ENCODE measurements around the gene TWNK.
"Not testable (repeated sequence)": the region's sequence is repeated elsewhere in the genome, so short reads cannot be mapped to it uniquely, and the experiment has no call there.

Gene TWNK

DNA sequence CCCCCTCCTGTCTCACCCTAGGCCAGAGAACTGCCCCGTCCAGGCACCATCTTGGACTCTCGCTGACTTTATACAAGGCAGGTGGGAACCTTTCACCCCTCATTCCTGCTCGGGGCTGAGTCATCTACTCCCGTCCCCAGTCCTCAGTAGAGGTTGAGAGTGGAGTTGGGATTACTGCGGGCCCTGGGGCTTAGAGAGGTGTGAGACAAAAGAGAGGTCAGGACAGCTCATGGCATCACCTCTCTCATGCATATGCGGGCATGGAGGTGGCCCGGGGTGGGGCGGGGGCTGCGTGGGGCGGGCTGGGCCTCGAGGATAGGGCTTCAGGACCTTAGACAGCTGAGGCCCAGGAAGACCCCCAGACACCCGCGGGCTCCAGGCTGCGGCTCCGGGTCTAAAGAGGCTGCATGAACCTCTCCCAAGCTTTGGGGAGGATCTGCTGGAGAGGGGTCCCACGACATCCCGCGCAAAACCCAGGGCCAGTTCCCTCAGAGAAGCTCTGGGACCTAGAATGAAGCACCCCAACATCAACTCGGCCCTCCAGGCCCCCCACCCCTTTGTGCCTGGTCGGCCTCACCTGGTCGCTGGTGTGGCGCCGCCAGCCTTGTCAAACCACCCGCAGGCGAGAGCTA lies 43.3 kb downstream of the TWNK start:
- no peak for DNase-seq (ENCODE audit: low read depth)

DNA sequence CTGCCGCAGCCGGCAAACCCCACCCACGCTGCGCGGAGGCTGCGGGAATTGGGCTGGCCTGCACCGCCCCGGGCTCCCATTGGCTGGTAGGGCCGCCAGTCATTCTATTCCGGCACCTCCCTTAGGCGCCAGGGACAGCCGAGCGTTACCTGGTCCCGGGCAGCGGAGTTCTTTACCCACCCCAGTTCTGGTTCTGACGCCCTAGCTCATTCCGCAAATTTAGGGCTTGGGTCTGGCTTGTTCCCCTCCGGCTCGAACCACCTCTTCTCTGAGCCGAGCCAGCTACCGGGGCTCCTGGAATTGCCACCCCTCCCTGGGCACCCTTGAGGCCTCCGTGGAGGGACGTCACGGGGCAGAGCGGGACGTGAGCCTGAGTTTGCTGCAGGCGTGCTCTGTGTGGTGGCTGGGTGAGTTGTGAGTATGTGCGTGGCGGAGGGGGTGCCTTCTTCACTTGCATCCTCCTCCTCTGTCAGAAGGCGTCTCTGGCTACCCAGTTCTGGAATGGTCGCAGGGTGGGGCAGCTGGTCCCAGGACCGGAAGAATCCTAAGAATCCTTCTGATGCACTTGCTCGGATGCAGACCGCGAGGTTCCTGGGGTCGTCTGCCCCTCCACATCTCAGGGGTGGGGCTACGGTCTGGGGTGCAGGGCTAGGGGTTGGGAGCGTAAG lies 43.9 kb downstream of the TWNK start, which contains the start of the genes PDZD7 and SFXN3:
Gene PDZD7, minus strand, starts transcription at position 2 of the 668 bp plus-strand sequence. CDS start 910 bp downstream, outside the sequence.
Gene SFXN3, plus strand, starts transcription at position 107 of the 668 bp plus-strand sequence. CDS start 3,461 bp downstream, outside the sequence.
- no peak for DNase-seq (ENCODE audit: low read depth)

DNA sequence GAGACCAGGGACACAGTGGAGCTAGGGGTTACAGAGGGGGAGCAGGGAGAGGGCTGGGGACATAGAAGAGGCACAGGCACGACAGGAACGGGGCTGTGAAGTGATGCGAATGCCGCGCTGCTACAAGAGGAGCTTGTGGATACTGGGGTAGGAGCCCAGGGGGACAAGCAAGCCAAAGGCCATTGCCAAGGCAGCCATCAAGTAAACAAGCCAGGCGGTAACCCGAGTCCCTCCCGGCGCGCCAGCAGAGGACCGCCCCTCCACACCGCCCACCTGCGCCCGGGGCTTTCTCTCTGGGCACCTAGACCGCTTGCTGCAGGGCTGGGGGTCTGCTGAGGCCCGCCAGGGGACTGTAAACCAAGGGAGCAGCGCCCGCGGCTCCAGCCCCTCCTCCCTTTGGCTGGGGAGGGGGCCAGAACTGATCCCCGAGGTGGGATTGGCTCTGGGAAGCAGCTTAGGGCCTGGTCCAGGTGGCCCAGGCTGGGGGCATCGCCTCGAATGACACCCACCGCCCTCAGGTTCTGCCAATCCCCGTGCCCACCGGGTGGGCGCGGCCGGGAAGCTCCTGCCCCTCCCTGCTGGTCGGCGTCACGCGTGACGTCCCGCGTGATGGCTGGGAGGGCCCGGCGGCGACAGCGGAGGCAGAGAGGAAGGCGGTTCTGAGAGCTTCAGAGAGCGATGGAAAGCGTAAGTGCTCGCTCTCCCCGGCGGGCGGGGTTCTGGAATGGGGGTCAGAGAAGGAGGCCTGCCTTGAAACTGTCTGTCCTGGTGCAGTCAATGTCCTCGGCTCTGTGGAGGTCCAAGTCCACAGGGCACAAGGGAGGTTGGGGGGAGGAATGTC lies 44.7 kb downstream of the TWNK start:
- DNase-seq (ENCODE audit: low read depth), result no peak

DNA sequence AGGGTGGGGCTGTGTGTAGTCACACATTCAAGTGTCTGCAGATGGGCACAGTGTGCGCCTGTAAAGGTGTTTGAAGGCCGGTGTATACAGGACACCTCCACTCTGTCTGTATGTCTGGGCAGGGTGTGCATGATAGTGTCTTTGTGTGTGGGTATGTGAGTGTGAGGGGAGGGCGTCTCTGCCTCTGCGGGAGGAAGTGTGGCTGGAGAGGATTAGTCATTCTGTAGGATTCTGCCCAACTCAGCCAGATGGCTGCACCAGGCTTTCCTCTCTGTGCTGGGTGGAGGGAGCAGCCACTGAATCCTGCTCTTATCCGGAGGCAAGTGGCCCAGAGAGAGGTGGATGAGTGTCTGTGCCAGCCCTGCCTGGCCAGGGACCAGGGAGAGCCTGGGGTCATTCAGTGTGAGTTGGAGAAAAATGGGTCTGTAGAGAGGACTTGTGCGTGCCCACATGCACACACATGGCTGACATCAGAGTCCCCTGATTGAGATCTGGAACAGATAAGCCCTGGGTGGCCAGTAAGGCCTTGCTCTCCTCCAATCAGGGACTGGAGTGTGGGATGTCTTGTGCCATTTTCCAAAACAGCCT lies 45.4 kb downstream of the TWNK start:
- DNase-seq (ENCODE audit: low read depth), result peak; percentile 68

DNA sequence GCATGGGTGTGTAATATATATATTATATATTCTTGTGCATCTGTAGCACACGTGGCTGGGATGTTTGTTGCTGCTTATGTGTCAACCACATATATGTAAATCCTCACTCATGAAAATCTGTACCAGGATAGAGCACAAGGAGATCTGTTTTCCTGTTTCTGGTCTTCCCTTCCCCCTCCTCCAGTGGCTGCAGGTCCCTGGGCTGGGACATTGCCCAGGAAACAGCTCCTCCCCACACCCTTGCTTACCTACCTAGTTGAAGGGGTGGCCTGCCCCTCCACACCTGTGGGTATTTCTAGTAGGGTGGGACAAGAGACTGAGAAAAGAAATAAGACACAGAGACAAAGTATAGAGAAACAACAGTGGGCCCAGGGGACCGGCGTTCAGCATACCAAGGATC lies 45.9 kb downstream of the TWNK start:
- no peak for DNase-seq (ENCODE audit: low read depth)

DNA sequence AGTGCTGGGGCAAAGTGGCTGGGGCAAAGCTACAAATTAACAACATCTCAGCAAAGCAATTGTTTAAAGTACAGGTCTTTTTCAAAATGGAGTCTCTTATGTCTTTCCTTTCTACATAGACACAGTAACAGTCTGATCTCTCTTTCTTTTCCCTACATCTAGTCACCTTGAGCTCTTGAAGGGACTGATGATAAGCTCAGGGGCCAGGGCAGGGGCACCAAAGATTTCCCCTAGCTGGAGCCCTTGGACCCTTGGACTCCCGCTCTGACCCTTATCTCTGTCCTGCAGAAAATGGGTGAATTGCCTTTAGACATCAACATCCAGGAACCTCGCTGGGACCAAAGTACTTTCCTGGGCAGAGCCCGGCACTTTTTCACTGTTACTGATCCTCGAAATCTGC lies 47.1 kb downstream of the TWNK start:
- DNase-seq (ENCODE audit: low read depth), result not testable (repeated sequence)

DNA sequence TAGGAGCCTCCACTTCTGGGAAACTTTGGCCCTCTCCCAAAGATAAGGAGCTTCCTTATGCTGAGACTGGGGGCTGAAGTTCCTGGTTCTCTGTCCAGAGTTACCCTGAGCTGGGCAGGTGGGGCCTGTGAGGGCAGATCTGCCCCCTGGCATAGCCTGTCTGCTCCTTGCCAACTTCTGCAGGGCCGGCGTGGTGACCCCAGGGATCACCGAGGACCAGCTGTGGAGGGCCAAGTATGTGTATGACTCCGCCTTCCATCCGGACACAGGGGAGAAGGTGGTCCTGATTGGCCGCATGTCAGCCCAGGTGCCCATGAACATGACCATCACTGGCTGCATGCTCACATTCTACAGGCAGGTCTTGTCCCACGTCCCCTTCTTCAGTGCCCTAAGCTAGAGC lies 48.0 kb downstream of the TWNK start:
- no peak for DNase-seq (ENCODE audit: low read depth)

DNA sequence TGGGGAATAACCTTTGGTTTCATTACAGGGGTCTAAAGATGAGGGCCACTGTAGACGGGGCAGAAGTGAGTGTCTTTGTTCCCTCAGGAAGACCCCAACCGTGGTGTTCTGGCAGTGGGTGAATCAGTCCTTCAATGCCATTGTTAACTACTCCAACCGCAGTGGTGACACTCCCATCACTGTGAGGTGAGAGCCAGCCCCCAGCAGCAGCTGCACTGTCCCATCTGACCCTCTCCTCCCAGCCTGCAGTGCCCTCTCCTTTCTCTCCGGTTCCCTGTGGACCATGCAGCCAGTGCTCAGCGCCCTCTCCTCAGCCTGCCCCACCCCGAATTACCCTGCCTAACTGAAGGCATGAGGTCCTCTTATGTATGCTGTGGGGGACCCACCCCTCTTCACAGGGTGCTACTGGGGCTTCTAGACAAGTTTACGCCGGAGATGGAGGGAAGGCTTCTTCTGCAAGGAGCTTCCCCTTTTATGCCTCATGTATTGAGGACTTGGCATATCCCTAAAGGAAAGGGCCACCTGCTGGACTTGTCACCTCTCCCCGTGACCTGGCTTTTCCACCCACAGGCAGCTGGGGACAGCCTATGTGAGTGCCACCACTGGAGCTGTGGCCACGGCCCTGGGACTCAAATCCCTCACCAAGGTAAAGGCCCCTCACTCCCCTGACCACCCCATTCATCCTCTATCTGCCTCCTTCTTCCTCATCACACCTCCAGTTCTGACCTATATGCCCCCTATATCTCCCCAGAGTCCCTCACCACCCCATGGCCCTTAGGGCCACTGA lies 48.8 kb downstream of the TWNK start:
- no peak for DNase-seq (ENCODE audit: low read depth)

DNA sequence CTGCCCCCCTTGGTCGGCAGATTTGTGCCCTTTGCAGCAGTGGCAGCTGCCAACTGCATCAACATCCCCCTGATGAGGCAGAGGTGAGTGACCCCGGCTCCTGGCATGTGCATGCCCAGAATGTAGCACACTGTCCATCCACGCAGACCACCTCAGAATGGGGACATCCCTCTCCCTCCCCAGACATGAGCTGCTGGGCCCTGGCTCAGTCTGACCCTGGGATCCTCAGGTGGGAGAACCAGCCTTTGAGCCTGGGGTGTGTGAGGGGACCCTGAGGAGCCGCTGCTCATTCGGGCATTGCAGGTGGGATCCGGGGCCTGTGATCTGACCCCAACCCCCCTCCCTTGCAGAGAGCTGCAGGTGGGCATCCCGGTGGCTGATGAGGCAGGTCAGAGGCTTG lies 49.4 kb downstream of the TWNK start:
- DNase-seq (ENCODE audit: low read depth), result no peak

DNA sequence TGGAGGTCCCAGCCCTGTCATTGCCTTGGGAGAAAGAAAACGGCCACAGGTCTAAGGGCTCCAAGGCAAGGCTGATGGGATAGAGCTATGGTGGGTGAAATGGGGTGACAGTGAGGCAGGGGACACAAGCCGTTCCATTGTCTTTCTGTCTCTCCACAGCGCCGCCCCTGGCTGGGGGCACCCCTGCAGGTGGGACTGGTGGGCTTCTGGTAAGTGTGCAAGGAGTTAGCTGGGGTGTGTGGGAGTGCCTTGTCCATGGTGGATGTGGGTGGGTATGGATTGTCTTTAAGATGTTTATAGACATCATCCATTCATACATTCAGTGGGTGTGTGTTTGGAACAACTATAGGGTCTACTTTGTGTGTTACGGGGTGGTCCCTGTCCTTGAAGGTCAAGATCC lies 51.1 kb downstream of the TWNK start:
- DNase-seq (ENCODE audit: low read depth), result no peak

DNA sequence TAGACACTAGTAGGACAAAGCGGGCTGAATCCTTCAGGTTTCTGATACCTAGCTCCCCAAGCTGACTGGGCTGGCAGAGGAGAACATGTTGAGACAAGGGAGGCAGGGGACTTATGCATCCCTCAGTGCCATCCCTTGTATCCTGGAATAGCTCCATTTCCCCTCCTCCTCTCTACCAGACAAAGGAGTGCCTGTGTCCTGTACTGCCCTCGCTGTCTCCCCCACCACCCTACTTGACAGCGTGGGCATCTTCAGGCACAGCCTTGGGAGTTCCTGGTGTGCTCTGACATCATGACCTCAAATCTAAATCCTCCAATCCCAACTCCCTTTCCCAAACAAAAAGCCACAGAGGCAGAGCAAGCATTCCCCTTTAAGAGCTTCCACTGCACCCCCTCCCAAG lies 52.7 kb downstream of the TWNK start:
- no peak for DNase-seq (ENCODE audit: low read depth)

DNA sequence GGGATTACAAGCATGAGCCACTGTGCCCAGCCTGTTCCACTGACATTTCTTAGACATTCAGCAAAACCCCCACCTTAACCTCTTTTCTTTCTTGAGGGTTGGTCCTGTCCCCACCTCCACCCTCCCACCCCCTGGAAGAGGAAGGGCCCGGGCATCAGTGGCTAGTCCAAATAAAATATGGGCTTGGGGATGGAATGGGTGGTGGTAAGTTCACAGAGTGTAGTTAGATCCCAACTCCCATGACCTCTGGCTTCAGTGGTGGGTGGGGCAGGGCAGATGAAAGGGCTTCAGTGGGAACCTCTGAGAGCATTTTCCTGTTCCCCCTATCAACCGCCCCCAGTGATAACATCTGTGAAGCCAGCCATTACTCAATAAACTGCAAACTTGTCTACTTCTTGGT lies 53.5 kb downstream of the TWNK start:
- no peak for DNase-seq (ENCODE audit: low read depth)

DNA sequence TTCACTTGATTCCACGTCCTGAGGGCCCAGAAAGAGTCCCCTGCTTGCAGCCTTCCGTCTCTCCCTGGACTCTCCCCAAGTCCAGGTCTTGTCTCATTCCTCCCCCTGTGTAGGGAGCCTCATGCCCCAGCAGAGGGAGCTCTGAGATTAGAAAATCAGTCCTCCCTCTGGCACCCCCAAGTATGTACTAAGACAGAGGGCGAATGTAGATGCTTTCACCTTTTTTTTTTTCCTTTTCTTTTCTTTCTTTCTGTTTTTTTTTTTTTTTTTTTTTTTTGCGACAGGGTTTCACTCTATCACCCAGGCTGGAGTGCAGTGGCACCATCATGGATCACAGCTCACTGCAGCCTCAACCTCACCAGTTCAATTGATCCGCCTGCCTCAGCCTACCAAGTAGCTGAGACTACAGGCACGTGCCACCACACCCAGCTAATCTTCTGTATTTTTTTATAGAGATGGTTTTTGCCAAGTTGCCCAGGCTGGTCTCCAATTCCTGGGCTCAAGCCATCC lies 54.0 kb downstream of the TWNK start:
- DNase-seq (ENCODE audit: low read depth), result no peak

DNA sequence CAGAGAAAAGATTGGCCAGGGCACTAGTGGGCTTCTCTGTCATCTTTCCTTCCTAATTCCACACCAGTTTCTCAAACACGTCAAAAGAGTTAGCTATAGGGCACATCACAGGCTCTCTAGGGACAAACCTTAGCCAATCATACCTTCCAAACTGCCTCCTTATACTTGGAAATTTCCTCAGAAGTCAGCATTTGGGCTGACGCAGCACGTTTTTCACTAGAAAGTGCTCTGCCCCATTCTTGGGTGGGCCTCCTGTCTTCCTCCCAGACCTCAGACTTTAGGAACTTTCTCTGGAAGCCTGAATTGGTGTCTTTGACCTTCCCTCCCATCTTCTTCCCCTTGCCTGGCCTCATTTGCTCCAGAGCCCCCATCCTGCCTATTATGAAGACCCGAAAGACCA lies 54.8 kb downstream of the TWNK start:
- DNase-seq (ENCODE audit: low read depth), result no peak

DNA sequence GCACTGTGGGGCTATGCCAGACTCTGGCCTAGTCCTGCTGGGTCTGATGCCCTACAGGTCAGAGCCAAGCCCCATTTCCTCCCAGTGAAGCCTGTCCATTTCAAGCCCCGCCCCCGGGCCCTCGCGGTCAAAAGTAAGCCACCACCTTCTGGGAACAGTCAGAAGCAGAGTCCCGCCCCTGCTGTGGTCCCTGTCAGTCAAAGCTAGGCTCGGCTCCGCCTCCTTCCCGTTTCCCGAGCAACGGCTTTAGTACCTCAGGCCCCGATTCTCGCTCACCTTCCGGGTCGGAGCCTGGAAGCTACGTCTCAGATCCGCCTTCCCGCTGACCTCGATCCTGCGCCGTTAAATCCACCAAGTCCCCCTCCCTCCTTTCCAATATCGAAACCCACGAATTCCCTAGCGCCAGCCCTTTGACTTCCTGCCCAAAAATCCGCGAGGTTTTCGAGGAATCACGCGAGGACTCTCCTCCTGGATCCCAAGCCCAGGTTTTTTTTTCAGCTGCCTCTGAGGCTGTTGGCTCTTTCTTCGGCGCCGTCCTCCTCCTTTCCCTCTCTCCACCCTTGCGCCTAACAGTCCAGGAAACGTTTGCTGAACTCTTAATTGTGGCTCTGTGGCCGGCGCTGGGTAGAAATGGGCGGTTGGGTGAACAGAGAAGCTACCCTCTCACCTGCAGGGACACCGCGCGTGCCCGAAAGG lies 55.5 kb downstream of the TWNK start:
- peak; percentile 65 for DNase-seq (ENCODE audit: low read depth)

DNA sequence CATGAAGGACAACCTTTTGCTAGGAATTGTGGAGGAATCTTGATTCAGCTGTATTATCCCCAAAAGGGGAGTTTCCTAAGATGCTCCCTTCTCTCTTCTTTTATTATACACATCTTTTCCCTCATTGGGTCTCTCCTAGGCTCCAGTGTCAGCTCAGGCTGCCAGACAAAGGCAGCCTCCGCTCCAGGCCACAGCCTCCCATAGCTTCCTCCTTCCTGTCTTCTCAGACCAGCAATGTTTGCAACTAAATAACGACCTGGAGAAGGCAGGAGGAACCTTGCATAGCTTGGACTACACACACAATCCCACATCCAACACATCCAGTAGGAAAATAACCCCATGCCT lies 56.0 kb downstream of the TWNK start:
- DNase-seq (ENCODE audit: low read depth), result no peak

Measured in non-pigmented ciliary epithelial cell (primary cell).